C4-2B (cell line): ENCODE results near the gene CPXM1.

ENCODE experiments used
- CTCF ChIP-seq: fragments of 450-650 bp; conservative IDR thresholded peaks from 2 replicates; pipeline ENCODE4 v1.5.1; 2017; ENCODE audit warnings: mild to moderate bottlenecking
- ZFX ChIP-seq: fragments of 450-650 bp; IDR thresholded peaks from 2 replicates; pipeline ENCODE4 v1.6.1; 2017

DNA sequence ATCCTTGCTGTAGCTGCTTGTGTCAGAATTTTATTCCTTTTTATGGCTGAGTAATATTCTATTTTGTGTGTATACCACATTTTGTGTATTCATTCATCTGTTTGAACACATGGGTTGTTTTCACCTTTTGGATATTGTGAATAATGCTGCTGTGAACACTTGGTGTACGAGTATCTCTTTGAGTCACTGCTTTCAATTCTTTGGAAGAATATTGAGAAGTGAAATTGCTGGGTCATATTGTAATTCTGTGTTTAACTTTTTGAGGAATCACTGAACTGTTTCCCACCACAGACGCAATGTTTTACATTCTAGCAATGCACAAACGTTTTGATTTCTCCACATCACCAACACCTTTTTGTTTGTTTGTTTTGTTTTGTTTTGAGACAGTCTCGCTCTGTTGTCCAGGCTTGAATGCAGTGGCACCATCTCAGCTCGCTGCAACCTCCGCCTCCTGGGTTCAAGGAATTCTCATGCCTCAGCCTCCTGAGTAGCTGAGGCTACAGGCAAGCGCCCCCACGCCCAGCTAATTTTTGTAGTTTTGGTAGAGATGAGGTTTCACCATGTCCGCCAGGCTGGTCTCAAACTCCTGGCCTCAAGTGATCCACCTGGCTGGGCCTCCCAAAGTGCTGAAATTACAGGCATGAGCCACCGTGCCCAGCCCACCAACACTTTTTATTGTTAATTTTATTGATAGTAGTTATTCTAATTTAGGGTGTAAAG, 21.7 kb downstream of the CPXM1 start:
- TF ChIP-seq CTCF (no peak), ZFX (no peak)
